SU-DHL-6 (cell line): Measurements from ENCODE around the gene ADAMTS17.
"Not testable (repeated sequence)": the region's sequence is repeated elsewhere in the genome, so short reads cannot be mapped to it uniquely, and the experiment has no call there.

Experiments
- EZH2phosphoT487 ChIP-seq: fragments of 200-600 bp; sonication (generic), shearing (Covaris generic); conservative IDR thresholded peaks from 2 replicates; pipeline ENCODE4 v1.6.1; 2018; ENCODE audit warnings: mild to moderate bottlenecking, antibody characterized with exemption, low read length, moderate library complexity, mixed read lengths
- TF ChIP-seq, protein P1 (sequence below): fragments of 200-600 bp; sonication (generic); IDR thresholded peaks from one replicate; pipeline ENCODE4 v1.5.1; 2017; ENCODE audit warnings: antibody characterized with exemption, mild to moderate bottlenecking, low read length, moderate library complexity; ENCODE audit not compliant: insufficient read depth, poor library complexity, severe bottlenecking

DNA sequence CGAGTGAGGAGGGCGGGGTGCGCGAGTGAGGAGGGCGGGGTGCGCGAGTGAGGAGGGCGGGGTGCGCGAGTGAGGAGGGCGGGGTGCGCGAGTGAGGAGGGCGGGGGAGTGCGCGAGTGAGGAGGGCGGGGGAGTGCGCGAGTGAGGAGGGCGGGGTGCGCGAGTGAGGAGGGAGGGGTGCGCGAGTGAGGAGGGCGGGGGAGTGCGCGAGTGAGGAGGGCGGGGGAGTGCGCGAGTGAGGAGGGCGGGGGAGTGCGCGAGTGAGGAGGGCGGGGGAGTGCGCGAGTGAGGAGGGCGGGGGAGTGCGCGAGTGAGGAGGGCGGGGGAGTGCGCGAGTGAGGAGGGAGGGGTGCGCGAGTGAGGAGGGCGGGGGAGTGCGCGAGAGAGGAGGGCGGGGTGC lies 415.2 kb downstream of the ADAMTS17 start:
- TF ChIP-seq, protein P1, sequence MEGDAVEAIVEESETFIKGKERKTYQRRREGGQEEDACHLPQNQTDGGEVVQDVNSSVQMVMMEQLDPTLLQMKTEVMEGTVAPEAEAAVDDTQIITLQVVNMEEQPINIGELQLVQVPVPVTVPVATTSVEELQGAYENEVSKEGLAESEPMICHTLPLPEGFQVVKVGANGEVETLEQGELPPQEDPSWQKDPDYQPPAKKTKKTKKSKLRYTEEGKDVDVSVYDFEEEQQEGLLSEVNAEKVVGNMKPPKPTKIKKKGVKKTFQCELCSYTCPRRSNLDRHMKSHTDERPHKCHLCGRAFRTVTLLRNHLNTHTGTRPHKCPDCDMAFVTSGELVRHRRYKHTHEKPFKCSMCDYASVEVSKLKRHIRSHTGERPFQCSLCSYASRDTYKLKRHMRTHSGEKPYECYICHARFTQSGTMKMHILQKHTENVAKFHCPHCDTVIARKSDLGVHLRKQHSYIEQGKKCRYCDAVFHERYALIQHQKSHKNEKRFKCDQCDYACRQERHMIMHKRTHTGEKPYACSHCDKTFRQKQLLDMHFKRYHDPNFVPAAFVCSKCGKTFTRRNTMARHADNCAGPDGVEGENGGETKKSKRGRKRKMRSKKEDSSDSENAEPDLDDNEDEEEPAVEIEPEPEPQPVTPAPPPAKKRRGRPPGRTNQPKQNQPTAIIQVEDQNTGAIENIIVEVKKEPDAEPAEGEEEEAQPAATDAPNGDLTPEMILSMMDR = not testable (repeated sequence)
- not testable (repeated sequence) for TF ChIP-seq EZH2phosphoT487
